Brain microvascular endothelial cell (primary cell): Measurements from ENCODE around the gene KANSL1L.

Experiments
- DNase-seq: peaks from one replicate; pipeline ENCODE4 v3.0.0-alpha.2; 2020
- H3K27ac ChIP-seq: fragments of 250-450 bp; sonication (Bioruptor Pico); 2 replicates; pipeline ENCODE4 v1.5.1; 2020; ENCODE audit warnings: mild to moderate bottlenecking, moderate library complexity
- H3K27me3 ChIP-seq: fragments of 250-450 bp; sonication (Bioruptor Pico); replicated peaks from 2 replicates; pipeline ENCODE4 v1.5.1; 2020; ENCODE audit warnings: mild to moderate bottlenecking
- H3K36me3 ChIP-seq: fragments of 250-450 bp; sonication (Bioruptor Pico); replicated peaks from 2 replicates; pipeline ENCODE4 v1.5.1; 2020; ENCODE audit warnings: mild to moderate bottlenecking
- H3K4me3 ChIP-seq: 2 replicates; pipeline ENCODE4 v1.5.1; 2011; ENCODE audit warnings: low read depth, mild to moderate bottlenecking, control low read depth, low read length, moderate library complexity
- in situ Hi-C: cut with HindIII; loops from 2 replicates; pipeline ENCODE4 v1.10.0; 2017; ENCODE audit warnings: low sequenced_read_pairs, low pct_ligation_motif_present
- TF ChIP-seq, protein P1 (sequence below): IDR thresholded peaks from 2 replicates; pipeline ENCODE4 v1.5.1; 2011; ENCODE audit warnings: low read depth, mild to moderate bottlenecking, moderate library complexity, low read length, control low read depth, inconsistent platforms; ENCODE audit errors: missing control alignments

Gene KANSL1L

DNA sequence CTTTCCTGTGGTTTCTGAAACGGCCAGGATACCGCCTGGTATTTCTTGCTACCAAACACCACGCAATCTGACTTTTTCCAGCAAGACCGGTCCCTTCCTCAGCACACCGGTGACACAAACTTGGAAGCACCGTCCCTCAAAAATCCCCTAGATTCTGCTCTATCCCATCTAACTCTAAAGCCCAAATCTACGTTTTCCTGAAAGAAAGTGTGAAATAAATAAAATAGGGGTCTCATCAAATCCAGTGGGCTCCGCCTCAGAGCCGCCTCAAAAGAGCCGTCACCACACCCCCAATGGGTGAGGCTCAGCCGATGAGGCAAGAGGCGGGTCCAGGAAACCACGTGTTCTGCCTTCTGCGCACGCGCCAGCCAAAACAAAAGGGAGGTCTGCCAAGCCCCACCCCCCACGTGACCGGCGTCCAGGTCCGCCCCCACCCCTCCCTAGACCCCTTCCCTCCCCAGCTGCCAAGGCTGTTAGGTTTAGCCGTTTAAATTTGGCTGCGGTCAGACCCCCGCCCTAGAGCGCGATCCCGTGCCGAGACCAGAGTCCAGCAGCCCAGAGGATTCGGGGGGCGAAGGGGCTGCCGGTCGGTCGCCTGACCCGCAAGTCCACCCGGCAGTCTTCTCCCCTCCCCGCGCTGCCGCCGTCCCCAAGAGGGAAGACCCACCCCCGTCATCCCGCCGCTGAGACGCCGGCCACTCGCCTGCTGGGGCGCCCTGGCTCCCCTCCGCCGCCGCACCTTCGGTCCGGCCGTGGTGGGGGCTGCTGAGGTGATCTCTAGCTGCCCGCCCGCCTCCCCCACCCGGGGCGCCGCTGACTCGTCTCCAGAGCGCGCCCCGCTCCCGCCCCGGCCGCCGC is 534 bp downstream of the KANSL1L start:
- TF ChIP-seq, protein P1, sequence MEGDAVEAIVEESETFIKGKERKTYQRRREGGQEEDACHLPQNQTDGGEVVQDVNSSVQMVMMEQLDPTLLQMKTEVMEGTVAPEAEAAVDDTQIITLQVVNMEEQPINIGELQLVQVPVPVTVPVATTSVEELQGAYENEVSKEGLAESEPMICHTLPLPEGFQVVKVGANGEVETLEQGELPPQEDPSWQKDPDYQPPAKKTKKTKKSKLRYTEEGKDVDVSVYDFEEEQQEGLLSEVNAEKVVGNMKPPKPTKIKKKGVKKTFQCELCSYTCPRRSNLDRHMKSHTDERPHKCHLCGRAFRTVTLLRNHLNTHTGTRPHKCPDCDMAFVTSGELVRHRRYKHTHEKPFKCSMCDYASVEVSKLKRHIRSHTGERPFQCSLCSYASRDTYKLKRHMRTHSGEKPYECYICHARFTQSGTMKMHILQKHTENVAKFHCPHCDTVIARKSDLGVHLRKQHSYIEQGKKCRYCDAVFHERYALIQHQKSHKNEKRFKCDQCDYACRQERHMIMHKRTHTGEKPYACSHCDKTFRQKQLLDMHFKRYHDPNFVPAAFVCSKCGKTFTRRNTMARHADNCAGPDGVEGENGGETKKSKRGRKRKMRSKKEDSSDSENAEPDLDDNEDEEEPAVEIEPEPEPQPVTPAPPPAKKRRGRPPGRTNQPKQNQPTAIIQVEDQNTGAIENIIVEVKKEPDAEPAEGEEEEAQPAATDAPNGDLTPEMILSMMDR: no peak
- in situ Hi-C loops: no loop called here
- H3K4me3 ChIP-seq: peak overlapping the region; percentile 80

DNA sequence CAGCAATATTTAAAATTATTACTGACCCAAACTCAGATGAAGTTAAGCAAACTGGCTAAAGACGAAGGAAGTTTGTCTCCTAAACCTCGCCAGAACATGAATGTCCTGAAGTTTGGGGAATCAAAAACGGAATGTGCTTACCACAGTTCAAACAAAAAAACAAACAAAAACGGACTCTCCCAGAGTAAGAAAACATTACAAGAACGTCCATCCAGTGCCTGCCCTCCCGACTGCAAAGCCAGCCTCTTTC is 1.1 kb downstream of the KANSL1L start:
- H3K36me3 ChIP-seq: no peaks in the 10 kb centered on the region
- TF ChIP-seq, protein P1: no peak
- no peaks in the 10 kb centered on the region for H3K27me3 ChIP-seq
- H3K4me3 ChIP-seq: peak overlapping the region; percentile 80
- in situ Hi-C loops: no loop called here
- DNase-seq: no peak
- peak overlapping the region; percentile 97 for H3K27ac ChIP-seq

More for the DNA sequence above, 534 bp downstream of the KANSL1L start:
- peak; percentile 95 for DNase-seq
- no peaks in the 10 kb centered on the region for H3K36me3 ChIP-seq
- H3K27ac ChIP-seq: peak overlapping the region; percentile 97
- no peaks in the 10 kb centered on the region for H3K27me3 ChIP-seq

DNA sequence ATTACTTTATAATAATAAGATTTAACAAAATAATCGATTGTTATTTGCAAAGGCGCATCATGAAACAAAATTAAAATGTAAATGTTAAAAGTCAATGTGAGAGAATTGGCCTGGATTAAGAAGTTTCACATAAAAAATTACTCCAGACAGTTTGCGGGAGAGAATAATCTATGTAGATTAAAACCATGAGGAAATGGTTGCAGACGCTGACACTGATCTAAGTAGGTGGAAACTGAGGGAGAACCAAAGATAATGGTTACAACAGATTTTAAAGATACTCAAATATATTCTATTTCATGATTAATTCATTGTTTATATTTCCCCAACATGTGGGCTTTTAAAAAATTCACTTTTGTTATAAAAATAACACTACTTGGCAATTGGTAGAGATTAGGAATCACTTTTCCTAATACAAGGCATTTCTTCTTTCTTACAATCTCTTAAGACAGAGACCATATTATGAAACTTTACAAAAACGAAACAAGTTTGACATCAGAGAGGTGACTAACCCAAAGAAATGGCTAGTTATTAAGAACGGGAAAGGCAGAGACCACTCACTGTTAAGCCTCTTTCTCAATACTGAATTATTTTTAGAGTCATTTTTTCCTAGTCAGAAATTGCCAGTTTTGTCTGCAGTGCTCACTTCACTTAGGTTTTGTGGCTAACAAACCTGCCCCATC is 1.6 kb downstream of the KANSL1L start:
- Histone ChIP-seq H3K36me3 (no peaks in the 10 kb centered on the region), H3K27ac (peak overlapping the region; percentile 97), H3K27me3 (no peaks in the 10 kb centered on the region), H3K4me3 (peak overlapping the region; percentile 80)
- DNase-seq: peak; percentile 31
- TF ChIP-seq, protein P1: no peak
- in situ Hi-C loops: no loop called here

DNA sequence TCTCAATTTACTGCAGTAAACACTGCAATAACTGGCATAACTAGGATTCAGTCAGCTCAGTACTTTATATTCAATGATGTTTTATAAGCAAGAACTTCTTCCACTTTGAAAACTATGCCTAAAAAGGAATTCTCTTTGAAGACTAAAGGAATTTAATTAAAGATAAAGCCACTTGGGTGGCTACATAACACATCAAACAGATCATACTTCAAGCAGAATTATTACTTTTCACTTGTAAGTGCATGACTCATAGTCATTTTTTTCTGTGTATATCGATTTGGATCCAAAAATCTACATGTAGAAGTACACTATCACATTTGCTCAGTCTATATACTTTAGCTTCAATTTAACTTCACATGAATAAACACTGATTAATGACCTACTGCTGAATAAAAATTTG is 4.0 kb downstream of the KANSL1L start:
- no peaks in the 10 kb centered on the region for H3K27me3 ChIP-seq
- in situ Hi-C loops: no loop called here
- H3K27ac ChIP-seq: no peak overlapping the region
- DNase-seq: no peak
- H3K4me3 ChIP-seq: no peak overlapping the region
- TF ChIP-seq, protein P1: no peak
- H3K36me3 ChIP-seq: no peaks in the 10 kb centered on the region

DNA sequence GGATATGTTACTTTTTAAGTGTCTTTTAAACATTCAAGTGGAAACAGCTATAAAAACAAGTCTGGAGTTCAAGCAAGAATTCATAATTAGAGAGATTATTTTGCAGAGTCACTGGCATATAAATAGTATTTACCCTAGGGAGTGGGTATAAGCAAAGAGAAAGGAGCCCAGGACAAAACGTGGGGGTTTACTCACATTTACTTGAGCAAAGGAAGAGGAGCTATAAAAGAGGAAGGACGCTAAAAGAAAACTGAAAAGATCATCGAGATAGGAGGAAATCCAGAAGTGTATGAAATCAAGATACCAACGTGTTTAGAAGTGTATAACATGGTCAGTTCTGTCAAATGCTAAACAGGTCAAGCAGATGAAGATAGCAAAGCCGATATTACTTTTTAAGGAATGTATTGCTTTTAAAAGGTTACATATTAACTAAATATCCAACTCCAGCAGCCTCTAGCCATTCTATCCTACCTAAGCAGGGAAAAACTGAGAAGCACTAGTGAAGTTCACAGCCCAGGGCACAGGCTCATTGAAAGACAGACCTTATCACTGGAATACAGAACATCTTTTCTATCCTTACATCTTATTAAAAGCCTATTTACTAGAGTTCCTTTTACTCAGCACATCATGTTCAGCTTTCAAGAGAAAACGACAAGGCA is 8.6 kb downstream of the KANSL1L start:
- Histone ChIP-seq H3K36me3 (no peaks in the 10 kb centered on the region), H3K4me3 (no peak overlapping the region), H3K27ac (no peak overlapping the region), H3K27me3 (no peaks in the 10 kb centered on the region)
- DNase-seq: no peak
- TF ChIP-seq, protein P1: no peak
- in situ Hi-C loops: no loop called here
